Measurements from ENCODE around the gene SIK2. TPM values are rescaled to one million over a fixed set of nuclear protein-coding genes. Genes with fewer than 3 reads are reported as not detected.

Gene SIK2
- polyA plus RNA-seq, 1 experiment: 23.4 TPM

- CTCF ChIA-PET: interaction anchor here (2.2 kb wide), 1 partner anchor 16 kb away, joined by 14 read pairs; no protein-coding TSS in a partner anchor
- DNase-seq (ENCODE audit: low read depth, low spot score): no peak
- Histone ChIP-seq H3K27me3 (ENCODE audit: control insufficient read depth, insufficient read depth, low read length) (no peaks in the 10 kb centered on the region), H3K9me3 (ENCODE audit: control insufficient read depth, insufficient read depth, low read length) (peaks cover 5% of the 10 kb centered on the region; the same call in 1 of the 2 replicates), H3K4me3 (ENCODE audit: low read depth, low read length) (no peak overlapping the region), H3K27ac (ENCODE audit: low read depth, low read length) (no peak overlapping the region)
- no peak for TF ChIP-seq CTCF (IDR thresholded peaks at IDR 0.05; ENCODE audit: low read depth, low read length)
- POLR2A ChIA-PET: no interaction called here
Measured at GRCh38 chr11:111620518-111620917, 18.3 kb downstream of the SIK2 start.

GRCh38 chr11:111623527-111624030, 21.3 kb downstream of the SIK2 start:
- H3K27ac ChIP-seq (ENCODE audit: low read depth, low read length): no peak overlapping the region
- DNase-seq (ENCODE audit: low read depth, low spot score): no peak
- POLR2A ChIA-PET: no interaction called here
- no peaks in the 10 kb centered on the region for H3K27me3 ChIP-seq (ENCODE audit: control insufficient read depth, insufficient read depth, low read length)
- CTCF ChIA-PET: interaction anchor here (2.8 kb wide), 1 partner anchor 19 kb away, joined by 10 read pairs; no protein-coding TSS in a partner anchor
- no peak overlapping the region for H3K4me3 ChIP-seq (ENCODE audit: low read depth, low read length)
- TF ChIP-seq CTCF (IDR thresholded peaks at IDR 0.05; ENCODE audit: low read depth, low read length): no peak
- H3K9me3 ChIP-seq (ENCODE audit: control insufficient read depth, insufficient read depth, low read length): peaks cover 5% of the 10 kb centered on the region; the same call in 1 of the 2 replicates

GRCh38 chr11:111624608-111625007, 22.4 kb downstream of the SIK2 start:
- ChIA-PET CTCF (interaction anchor here (2.8 kb wide), 1 partner anchor 20 kb away, joined by 10 read pairs; no protein-coding TSS in a partner anchor), POLR2A (no interaction called here)
- Histone ChIP-seq H3K9me3 (ENCODE audit: control insufficient read depth, insufficient read depth, low read length) (peaks cover 5% of the 10 kb centered on the region; the same call in 1 of the 2 replicates), H3K27ac (ENCODE audit: low read depth, low read length) (no peak overlapping the region), H3K4me3 (ENCODE audit: low read depth, low read length) (no peak overlapping the region), H3K27me3 (ENCODE audit: control insufficient read depth, insufficient read depth, low read length) (no peaks in the 10 kb centered on the region)
- no peak for TF ChIP-seq CTCF (IDR thresholded peaks at IDR 0.05; ENCODE audit: low read depth, low read length)
- no peak for DNase-seq (ENCODE audit: low read depth, low spot score)

- POLR2A ChIA-PET: no interaction called here
- CTCF ChIA-PET: no interaction called here
Measured at GRCh38 chr11:111627591-111627990, 25.3 kb downstream of the SIK2 start.

More at GRCh38 chr11:111627591-111627990, 25.3 kb downstream of the SIK2 start:
- DNase-seq (ENCODE audit: low read depth, low spot score): no peak
- TF ChIP-seq CTCF (IDR thresholded peaks at IDR 0.05; ENCODE audit: low read depth, low read length): no peak
- Histone ChIP-seq H3K9me3 (ENCODE audit: control insufficient read depth, insufficient read depth, low read length) (no peaks in the 10 kb centered on the region), H3K4me3 (ENCODE audit: low read depth, low read length) (no peak overlapping the region), H3K27ac (ENCODE audit: low read depth, low read length) (no peak overlapping the region), H3K27me3 (ENCODE audit: control insufficient read depth, insufficient read depth, low read length) (no peaks in the 10 kb centered on the region)
